Neural crest cell (in vitro differentiated cells): Measurements from ENCODE around the gene ATXN7L1. TPM values are rescaled to one million over a fixed set of nuclear protein-coding genes. Genes with fewer than 3 reads are reported as not detected.

ENCODE experiments used
- DNase-seq: peaks from one replicate; pipeline ENCODE4 v3.0.0; 2021; ENCODE audit warnings: low read depth, mixed read lengths, low spot score
- H3K27ac Mint-ChIP-seq: one replicate; pipeline ENCODE4 v1.8.0; 2021; ENCODE audit warnings: mild to moderate bottlenecking, mixed read lengths; ENCODE audit not compliant: unreplicated experiment
- H3K27me3 Mint-ChIP-seq: 2 replicates; pipeline ENCODE4 v1.8.0; 2021; ENCODE audit warnings: low read depth, mild to moderate bottlenecking, mixed read lengths
- H3K36me3 Mint-ChIP-seq: 2 replicates; pipeline ENCODE4 v1.8.0; 2021; ENCODE audit warnings: low read depth, mild to moderate bottlenecking, mixed read lengths
- H3K4me1 Mint-ChIP-seq: 2 replicates; pipeline ENCODE4 v1.8.0; 2021; ENCODE audit warnings: mixed read lengths
- H3K4me3 Mint-ChIP-seq: one replicate; pipeline ENCODE4 v1.8.0; 2021; ENCODE audit warnings: mild to moderate bottlenecking, mixed read lengths
- H3K9me3 Mint-ChIP-seq: 2 replicates; pipeline ENCODE4 v1.8.0; 2021; ENCODE audit warnings: mixed read lengths
- CTCF ChIP-seq: fragments of 200-600 bp; sonication (generic); conservative IDR thresholded peaks from 2 replicates; pipeline ENCODE4 v1.5.0; 2021; ENCODE audit warnings: antibody characterized with exemption, mild to moderate bottlenecking
- total RNA-seq: library from RNA; stranded (reverse); gene quantifications from 2 replicates; pipeline ENCODE4 v1.2.1, GENCODE V29; 2021

ATXN7L1 gene
- total RNA-seq, 1 donor from 2014 or later = 14.4 TPM

- no peaks in the 10 kb centered on the region for H3K9me3 Mint-ChIP-seq
- no peaks in the 10 kb centered on the region for H3K36me3 Mint-ChIP-seq
- H3K4me3 Mint-ChIP-seq = no peak overlapping the region
- peaks cover 23% of the 10 kb centered on the region for H3K4me1 Mint-ChIP-seq
- H3K27ac Mint-ChIP-seq = peak overlapping the region; percentile 76
- no peak for TF ChIP-seq CTCF
- H3K27me3 Mint-ChIP-seq = no peaks in the 10 kb centered on the region
- DNase-seq = no peak
These were observed 222.9 kb downstream of the ATXN7L1 start for GRCh38 chr7:105653441-105654005.

GRCh38 chr7:105652359-105652993 is 223.9 kb downstream of the ATXN7L1 start:
- no peak overlapping the region for H3K27ac Mint-ChIP-seq

GRCh38 chr7:105651798-105652197 is 224.6 kb downstream of the ATXN7L1 start:
- no peaks in the 10 kb centered on the region for H3K36me3 Mint-ChIP-seq
- H3K27me3 Mint-ChIP-seq = no peaks in the 10 kb centered on the region
- no peak for TF ChIP-seq CTCF
- H3K9me3 Mint-ChIP-seq = no peaks in the 10 kb centered on the region
- peaks cover 32% of the 10 kb centered on the region for H3K4me1 Mint-ChIP-seq
- no peak for DNase-seq
- H3K4me3 Mint-ChIP-seq = no peak overlapping the region
- no peak overlapping the region for H3K27ac Mint-ChIP-seq

More at GRCh38 chr7:105652359-105652993, 223.9 kb downstream of the ATXN7L1 start:
- no peaks in the 10 kb centered on the region for H3K36me3 Mint-ChIP-seq
- peak; percentile 88 for TF ChIP-seq CTCF
- no peaks in the 10 kb centered on the region for H3K9me3 Mint-ChIP-seq
- no peak overlapping the region for H3K4me3 Mint-ChIP-seq
- H3K4me1 Mint-ChIP-seq = peaks cover 32% of the 10 kb centered on the region
- DNase-seq = peak; percentile 78
- H3K27me3 Mint-ChIP-seq = no peaks in the 10 kb centered on the region

- H3K4me3 Mint-ChIP-seq = no peak overlapping the region
These were observed 225.9 kb downstream of the ATXN7L1 start for GRCh38 chr7:105650382-105650970.

More at GRCh38 chr7:105650382-105650970, 225.9 kb downstream of the ATXN7L1 start:
- no peaks in the 10 kb centered on the region for H3K36me3 Mint-ChIP-seq
- DNase-seq = no peak
- H3K27me3 Mint-ChIP-seq = no peaks in the 10 kb centered on the region
- peaks cover 27% of the 10 kb centered on the region for H3K4me1 Mint-ChIP-seq
- no peaks in the 10 kb centered on the region for H3K9me3 Mint-ChIP-seq
- H3K27ac Mint-ChIP-seq = no peak overlapping the region
- no peak for TF ChIP-seq CTCF
